ENCODE results near the gene C13orf46. TPM values are rescaled to one million over a fixed set of nuclear protein-coding genes. Genes with fewer than 3 reads are reported as not detected.
A peak's percentile ranks its signal among the peaks of the same experiment; 100 is the strongest.

The C13orf46 gene
- total RNA-seq, 1 experiment from 2014 or later: 0.33 TPM

GRCh38 chr13:113978741-113979481 lies 5.0 kb upstream of the C13orf46 start:
- Mint-ChIP-seq H3K4me3 (ENCODE audit: low read depth, unreplicated experiment) (no peak overlapping the region), H3K36me3 (ENCODE audit: insufficient read depth, unreplicated experiment) (no peaks in the 10 kb centered on the region), H3K4me1 (ENCODE audit: low read depth, unreplicated experiment) (no peaks in the 10 kb centered on the region), H3K27me3 (ENCODE audit: unreplicated experiment) (no peaks in the 10 kb centered on the region), H3K9me3 (ENCODE audit: low read depth, unreplicated experiment) (no peaks in the 10 kb centered on the region), H3K27ac (ENCODE audit: unreplicated experiment) (no peak overlapping the region)
- CTCF ChIA-PET: no interaction called here
- no peak for DNase-seq
- intact Hi-C loops (cut with micrococcal nuclease; ENCODE audit: unreplicated experiment): no loop called here
- no TSS peak for BruUV-seq (replicated peaks)
- TF ChIP-seq CTCF (IDR thresholded peaks at IDR 0.05; ENCODE audit: unreplicated experiment): no peak

GRCh38 chr13:113977976-113978375 lies 4.1 kb upstream of the C13orf46 start:
- Mint-ChIP-seq H3K4me1 (ENCODE audit: low read depth, unreplicated experiment) (no peaks in the 10 kb centered on the region), H3K27ac (ENCODE audit: unreplicated experiment) (no peak overlapping the region), H3K9me3 (ENCODE audit: low read depth, unreplicated experiment) (no peaks in the 10 kb centered on the region), H3K4me3 (ENCODE audit: low read depth, unreplicated experiment) (no peak overlapping the region), H3K27me3 (ENCODE audit: unreplicated experiment) (no peaks in the 10 kb centered on the region), H3K36me3 (ENCODE audit: insufficient read depth, unreplicated experiment) (no peaks in the 10 kb centered on the region)
- DNase-seq: no peak
- intact Hi-C loops (cut with micrococcal nuclease; ENCODE audit: unreplicated experiment): no loop called here
- CTCF ChIA-PET: no interaction called here
- TF ChIP-seq CTCF (IDR thresholded peaks at IDR 0.05; ENCODE audit: unreplicated experiment): no peak
- no TSS peak for BruUV-seq (replicated peaks)

GRCh38 chr13:113976711-113977684 lies 3.1 kb upstream of the C13orf46 start:
- H3K27ac Mint-ChIP-seq (ENCODE audit: unreplicated experiment): no peak overlapping the region
- H3K27me3 Mint-ChIP-seq (ENCODE audit: unreplicated experiment): no peaks in the 10 kb centered on the region
- no peaks in the 10 kb centered on the region for H3K9me3 Mint-ChIP-seq (ENCODE audit: low read depth, unreplicated experiment)
- H3K4me1 Mint-ChIP-seq (ENCODE audit: low read depth, unreplicated experiment): no peaks in the 10 kb centered on the region
- peak; percentile 24 for DNase-seq
- intact Hi-C loops (cut with micrococcal nuclease; ENCODE audit: unreplicated experiment): no loop called here
- CTCF ChIA-PET: no interaction called here
- H3K36me3 Mint-ChIP-seq (ENCODE audit: insufficient read depth, unreplicated experiment): no peaks in the 10 kb centered on the region
- no peak overlapping the region for H3K4me3 Mint-ChIP-seq (ENCODE audit: low read depth, unreplicated experiment)
- no TSS peak for BruUV-seq (replicated peaks)
- TF ChIP-seq CTCF (IDR thresholded peaks at IDR 0.05; ENCODE audit: unreplicated experiment): no peak

GRCh38 chr13:113975416-113975815 lies 1.5 kb upstream of the C13orf46 start:
- no TSS peak for BruUV-seq (replicated peaks)

More at GRCh38 chr13:113975416-113975815, 1.5 kb upstream of the C13orf46 start:
- no peaks in the 10 kb centered on the region for H3K27me3 Mint-ChIP-seq (ENCODE audit: unreplicated experiment)
- no peak for DNase-seq
- no peaks in the 10 kb centered on the region for H3K4me1 Mint-ChIP-seq (ENCODE audit: low read depth, unreplicated experiment)
- no peak overlapping the region for H3K4me3 Mint-ChIP-seq (ENCODE audit: low read depth, unreplicated experiment)
- no peak overlapping the region for H3K27ac Mint-ChIP-seq (ENCODE audit: unreplicated experiment)
- intact Hi-C loops (cut with micrococcal nuclease; ENCODE audit: unreplicated experiment): no loop called here
- CTCF ChIA-PET: no interaction called here
- H3K36me3 Mint-ChIP-seq (ENCODE audit: insufficient read depth, unreplicated experiment): no peaks in the 10 kb centered on the region
- no peak for TF ChIP-seq CTCF (IDR thresholded peaks at IDR 0.05; ENCODE audit: unreplicated experiment)
- H3K9me3 Mint-ChIP-seq (ENCODE audit: low read depth, unreplicated experiment): no peaks in the 10 kb centered on the region
